ENCODE data around the gene IQGAP2.
"Not testable (repeated sequence)": the region's sequence is repeated elsewhere in the genome, so short reads cannot be mapped to it uniquely, and the experiment has no call there.

The IQGAP2 gene

DNA sequence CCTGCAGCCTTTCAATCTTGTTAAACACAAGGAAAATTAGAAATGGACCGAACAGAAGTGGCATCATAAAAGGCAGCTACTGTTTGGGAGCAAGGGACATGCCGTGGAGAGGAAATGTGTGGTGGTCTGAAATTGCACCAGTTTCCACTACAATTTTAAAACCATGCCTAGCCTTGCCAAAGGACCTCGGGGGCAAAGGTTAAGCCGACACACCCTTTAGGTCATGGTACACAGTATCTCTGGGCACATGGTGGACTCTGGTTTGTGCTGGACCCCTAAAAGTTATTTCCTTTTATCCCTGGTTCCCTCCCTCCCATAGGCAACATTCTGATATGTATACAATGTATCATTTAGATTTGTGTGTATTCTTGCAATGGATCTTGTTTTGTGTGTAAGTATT lies 142.1 kb downstream of the IQGAP2 start:
- DNase-seq = no peak

GRCh38 chr5:76546497-76547102 lies 143.5 kb downstream of the IQGAP2 start:
- peak; percentile 25 for DNase-seq

GRCh38 chr5:76547242-76547890 lies 144.3 kb downstream of the IQGAP2 start:
- peak; percentile 47 for DNase-seq

DNA sequence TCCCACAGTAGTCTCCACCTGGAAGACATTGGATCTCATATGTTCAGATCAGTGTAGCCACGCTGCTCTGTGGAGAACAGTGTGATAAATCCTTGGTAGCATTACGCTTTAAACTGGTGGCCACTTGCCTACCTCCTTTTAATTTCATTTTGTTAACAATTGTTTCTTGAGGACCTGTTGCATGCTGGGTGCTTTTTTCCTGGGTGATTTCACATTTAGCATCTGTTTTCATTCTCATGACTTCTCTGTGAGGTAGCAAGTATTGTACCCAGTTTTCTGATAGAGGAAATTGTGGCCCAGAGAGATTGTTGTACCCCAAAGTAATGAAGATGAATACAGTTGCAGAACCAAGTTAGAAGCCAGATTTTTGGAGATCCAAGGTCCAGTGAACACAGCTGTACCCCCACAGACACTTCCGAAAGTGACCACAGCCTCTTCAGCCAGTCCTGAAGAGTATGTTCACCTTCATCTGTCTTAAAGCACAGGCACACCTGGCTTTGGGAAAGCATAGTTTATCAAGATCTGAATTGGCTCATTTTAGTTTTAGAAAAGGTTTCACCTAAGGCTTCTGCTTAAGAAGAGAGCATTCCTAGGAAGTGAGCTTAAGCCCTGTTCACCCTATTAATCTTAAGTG lies 144.9 kb downstream of the IQGAP2 start:
- no peak for DNase-seq

GRCh38 chr5:76548525-76549229 lies 145.6 kb downstream of the IQGAP2 start:
- DNase-seq = no peak

GRCh38 chr5:76550881-76551280 lies 147.8 kb downstream of the IQGAP2 start:
- DNase-seq = not testable (repeated sequence)

DNA sequence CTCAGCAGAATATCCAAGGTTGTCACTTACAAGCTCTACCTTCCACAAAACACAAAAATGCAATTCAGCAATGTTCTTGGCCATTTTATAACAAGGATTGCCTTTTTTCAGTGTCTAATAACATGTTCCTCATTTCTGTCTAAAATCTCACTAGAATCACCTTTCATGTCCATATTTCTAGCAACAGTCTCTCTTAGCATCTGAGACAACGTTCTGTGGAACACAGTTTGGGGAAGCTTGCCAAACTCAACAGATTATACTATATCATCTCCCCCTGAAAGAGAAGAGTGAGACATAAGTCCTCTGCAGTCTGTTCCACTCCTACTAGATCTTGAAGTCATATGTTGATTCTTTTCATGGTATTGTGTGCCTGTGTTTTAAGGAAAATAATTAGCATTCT lies 149.5 kb downstream of the IQGAP2 start:
- DNase-seq = no peak

GRCh38 chr5:76553251-76553650 lies 150.2 kb downstream of the IQGAP2 start:
- no peak for DNase-seq

DNA sequence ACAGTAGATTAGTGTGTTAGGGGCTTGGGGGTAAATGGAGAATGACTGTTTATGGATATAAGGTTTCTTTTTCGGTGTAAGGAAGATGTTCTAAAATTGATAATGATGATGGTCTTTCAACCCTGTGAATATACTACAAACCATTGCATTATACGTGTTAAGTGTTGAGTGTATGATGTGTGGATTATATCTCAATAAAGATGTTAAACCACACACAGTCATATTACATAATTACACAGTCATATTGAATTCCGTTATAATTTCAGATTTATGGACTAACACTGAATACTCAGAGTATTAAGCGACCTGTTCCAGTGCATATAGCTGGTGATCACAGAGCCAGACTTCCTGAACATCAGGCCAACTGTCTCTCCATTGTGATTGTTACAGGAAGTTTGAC lies 152.0 kb downstream of the IQGAP2 start:
- DNase-seq = no peak

DNA sequence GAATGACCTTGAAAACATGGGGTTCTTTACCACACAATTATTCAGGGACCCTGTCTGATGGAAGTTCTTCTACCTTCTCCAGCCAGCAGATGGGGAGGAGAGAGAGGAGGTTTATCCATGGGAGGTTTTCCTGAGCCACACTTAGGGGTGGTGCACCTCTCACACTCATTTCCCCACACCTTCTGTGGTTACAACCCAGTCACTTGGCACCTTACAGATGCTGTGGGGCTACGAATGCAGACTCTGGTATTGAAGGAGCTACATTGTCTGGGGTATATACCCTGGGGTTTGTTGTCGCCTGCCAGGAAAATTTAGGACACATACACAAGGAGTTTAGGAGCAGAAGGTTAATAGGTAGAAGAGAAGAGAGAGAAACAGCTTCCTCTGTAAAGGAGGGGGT lies 152.6 kb downstream of the IQGAP2 start:
- no peak for DNase-seq

DNA sequence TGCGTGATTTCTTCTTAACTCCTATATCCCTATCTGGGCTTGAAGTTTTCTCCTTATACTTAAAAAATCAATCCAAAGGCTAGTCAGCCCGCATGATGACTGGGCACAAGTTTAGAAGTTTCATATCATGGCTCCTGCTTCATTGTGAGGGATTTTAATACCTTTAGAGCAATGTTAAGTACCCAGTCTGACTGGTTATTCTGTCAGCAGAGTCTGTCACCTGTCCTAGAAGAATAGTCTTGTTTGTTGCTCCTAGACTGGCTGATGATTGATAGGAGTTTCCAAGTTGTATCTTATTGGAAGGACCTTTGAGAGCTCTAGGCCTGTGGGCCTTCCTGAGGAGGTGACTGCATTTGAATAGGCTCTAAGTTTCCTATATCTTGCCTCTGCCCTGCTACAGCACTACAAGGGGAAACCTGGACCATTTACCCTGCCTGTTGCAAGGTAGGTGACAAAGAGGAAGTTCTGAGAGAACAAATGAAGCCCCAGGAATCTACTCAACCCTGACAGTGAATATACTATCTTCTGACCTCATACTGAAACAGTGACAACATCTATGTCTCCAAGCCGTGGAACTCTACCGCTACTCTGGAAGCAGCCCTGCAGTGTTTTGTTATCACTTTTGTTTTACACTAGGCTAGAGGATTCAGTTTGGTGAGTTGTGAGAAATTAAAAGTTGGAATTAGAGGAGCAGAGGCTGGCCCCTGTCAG lies 153.6 kb downstream of the IQGAP2 start:
- DNase-seq = no peak

GRCh38 chr5:76560952-76561891 lies 158.1 kb downstream of the IQGAP2 start:
- no peak for DNase-seq

DNA sequence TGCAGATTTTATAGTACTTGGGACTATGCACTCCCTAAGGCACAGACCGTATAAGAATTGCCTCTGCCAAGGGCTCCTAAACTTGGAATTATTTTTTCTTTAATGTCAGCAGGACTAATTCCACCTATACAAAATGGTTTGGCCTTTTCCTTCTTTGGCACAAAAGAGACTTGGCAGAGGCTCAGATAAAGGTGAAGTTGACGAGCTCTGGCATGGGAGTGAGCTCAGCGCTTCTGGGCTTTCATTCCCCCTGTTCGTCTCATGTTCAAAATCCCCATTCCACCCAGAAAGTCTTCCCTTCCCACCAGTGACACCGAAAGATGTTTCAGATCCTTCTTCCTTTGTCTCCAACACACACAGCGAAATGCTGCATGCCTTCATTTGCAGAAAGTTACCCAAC lies 158.9 kb downstream of the IQGAP2 start:
- DNase-seq = no peak

GRCh38 chr5:76565009-76565408 lies 161.9 kb downstream of the IQGAP2 start:
- no peak for DNase-seq

DNA sequence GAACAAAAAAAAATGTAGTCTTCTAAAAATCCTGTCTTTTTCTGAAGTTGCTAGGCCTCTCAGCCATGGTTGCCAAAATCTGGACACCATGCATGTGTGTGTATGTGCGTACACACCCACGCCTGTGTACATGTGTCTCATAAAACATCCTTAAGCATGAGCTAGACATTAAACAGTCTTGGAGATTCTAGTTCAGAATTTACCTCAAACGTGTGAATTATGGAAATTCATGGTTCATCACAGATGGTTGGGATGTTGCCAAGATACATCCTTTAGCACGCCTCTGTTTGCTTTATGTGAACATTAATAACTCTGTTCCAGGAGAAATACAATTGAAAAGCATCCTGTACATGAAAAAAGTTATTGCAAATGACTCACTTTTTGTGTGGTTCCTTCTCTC lies 167.1 kb downstream of the IQGAP2 start:
- no peak for DNase-seq

- no peak for DNase-seq
Observed at GRCh38 chr5:76571559-76571958, 168.5 kb downstream of the IQGAP2 start.

- DNase-seq = no peak
Observed at GRCh38 chr5:76576450-76576849, 173.4 kb downstream of the IQGAP2 start.

- no peak for DNase-seq
Observed at GRCh38 chr5:76576996-76577395, 173.9 kb downstream of the IQGAP2 start.

GRCh38 chr5:76579166-76579937 lies 176.3 kb downstream of the IQGAP2 start:
- no peak for DNase-seq

DNA sequence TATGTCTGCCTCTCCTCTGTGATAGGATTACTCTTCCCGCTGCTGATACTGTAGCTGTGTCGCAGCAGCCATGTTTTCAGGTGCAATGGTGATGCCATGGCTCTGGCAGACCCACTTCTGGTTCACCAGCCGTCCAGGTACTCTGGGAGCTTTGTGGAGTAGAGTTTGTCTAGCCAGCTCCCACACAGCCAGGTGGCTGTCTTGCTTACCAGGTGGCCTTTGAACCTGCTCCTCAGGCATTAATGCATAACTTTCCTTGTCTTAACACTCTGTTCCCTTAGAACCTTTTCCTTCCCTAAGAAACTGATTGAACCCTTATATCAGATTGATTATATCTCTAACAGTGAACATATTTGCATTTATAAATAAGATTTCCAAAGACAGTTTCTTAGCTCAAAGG lies 177.9 kb downstream of the IQGAP2 start:
- no peak for DNase-seq

All from CD4-positive, alpha-beta T cell treated with Interleukin-15 for 1 hour (primary cell).